K562 (cell line): ENCODE results near the gene ATXN7L1. TPM values are rescaled to one million over a fixed set of nuclear protein-coding genes. Genes with fewer than 3 reads are reported as not detected.

ENCODE experiments used
- ATF1 ChIP-seq, 2 experiments: fragments of 450-650 bp in 1 of 2; IDR thresholded peaks; 2 replicates each; pipeline ENCODE4 v1.6.1; 2016; ENCODE audit warnings: missing compliant biosample characterization in 1 of 2, missing genetic modification characterization in 1 of 2
- C11orf30 ChIP-seq: fragments of 450-650 bp; IDR thresholded peaks from 2 replicates; pipeline ENCODE4 v1.6.1; 2016; ENCODE audit warnings: low read depth, mild to moderate bottlenecking
- KAT7 ChIP-seq: sonication (generic); formaldehyde crosslinking; IDR thresholded peaks from 2 replicates; pipeline ENCODE4 v1.8.0; 2022; ENCODE audit warnings: missing genetic modification reagents, mild to moderate bottlenecking, borderline replicate concordance
- SIRT6 ChIP-seq: IDR thresholded peaks from one replicate; pipeline ENCODE4 v1.6.1; 2012; ENCODE audit warnings: low read depth, mild to moderate bottlenecking, control low read depth, inconsistent platforms, low read length, moderate library complexity
- polyA plus RNA-seq, 8 experiments: library from polyadenylated mRNA; depleted of rRNA in 4 of 8; stranded (reverse) in 5 of 8; unstranded in 3 of 8; fragments of >200 nt; fragmentation: Nextera tagmentation in 2 of 8; fragmentation: Illumina TruSeq in 1 of 8; extraction: Ambion mirVana in 2 of 8; extraction: Trizol in 1 of 8; gene quantifications; 2 replicates each; pipeline versions ENCODE4 v1.2.1 to v1.2.3, GENCODE V29; 2011 to 2014; ENCODE audit warnings: inconsistent platforms in 1 of 8, missing spikeins in 1 of 8
- total RNA-seq, 7 experiments: library from RNA; depleted of rRNA in 6 of 7; stranded (reverse); fragments of >200 nt in 6 of 7; fragmentation: Illumina TruSeq in 2 of 7; extraction: Trizol in 2 of 7; gene quantifications; 2 replicates each; pipeline versions ENCODE4 v1.2.1 to v1.2.3, GENCODE V29; 2011 to 2021; ENCODE audit warnings: low replicate concordance in 1 of 7
- TF ChIP-seq, protein P1 (sequence below): fragments of 450-650 bp; IDR thresholded peaks from 2 replicates; pipeline ENCODE4 v1.6.1; 2016; ENCODE audit warnings: mild to moderate bottlenecking, moderate library complexity

ATXN7L1 gene
- total and polyA plus RNA-seq, 9 of the 15 experiments (the other 6 are each of a cell fraction or from before 2014, with no cell fraction given): 6.6 to 13.7 (median 10.7) TPM

GRCh38 chr7:105920766-105921165 lies 44.4 kb upstream of the ATXN7L1 start (continued):
- TF ChIP-seq, protein P1, sequence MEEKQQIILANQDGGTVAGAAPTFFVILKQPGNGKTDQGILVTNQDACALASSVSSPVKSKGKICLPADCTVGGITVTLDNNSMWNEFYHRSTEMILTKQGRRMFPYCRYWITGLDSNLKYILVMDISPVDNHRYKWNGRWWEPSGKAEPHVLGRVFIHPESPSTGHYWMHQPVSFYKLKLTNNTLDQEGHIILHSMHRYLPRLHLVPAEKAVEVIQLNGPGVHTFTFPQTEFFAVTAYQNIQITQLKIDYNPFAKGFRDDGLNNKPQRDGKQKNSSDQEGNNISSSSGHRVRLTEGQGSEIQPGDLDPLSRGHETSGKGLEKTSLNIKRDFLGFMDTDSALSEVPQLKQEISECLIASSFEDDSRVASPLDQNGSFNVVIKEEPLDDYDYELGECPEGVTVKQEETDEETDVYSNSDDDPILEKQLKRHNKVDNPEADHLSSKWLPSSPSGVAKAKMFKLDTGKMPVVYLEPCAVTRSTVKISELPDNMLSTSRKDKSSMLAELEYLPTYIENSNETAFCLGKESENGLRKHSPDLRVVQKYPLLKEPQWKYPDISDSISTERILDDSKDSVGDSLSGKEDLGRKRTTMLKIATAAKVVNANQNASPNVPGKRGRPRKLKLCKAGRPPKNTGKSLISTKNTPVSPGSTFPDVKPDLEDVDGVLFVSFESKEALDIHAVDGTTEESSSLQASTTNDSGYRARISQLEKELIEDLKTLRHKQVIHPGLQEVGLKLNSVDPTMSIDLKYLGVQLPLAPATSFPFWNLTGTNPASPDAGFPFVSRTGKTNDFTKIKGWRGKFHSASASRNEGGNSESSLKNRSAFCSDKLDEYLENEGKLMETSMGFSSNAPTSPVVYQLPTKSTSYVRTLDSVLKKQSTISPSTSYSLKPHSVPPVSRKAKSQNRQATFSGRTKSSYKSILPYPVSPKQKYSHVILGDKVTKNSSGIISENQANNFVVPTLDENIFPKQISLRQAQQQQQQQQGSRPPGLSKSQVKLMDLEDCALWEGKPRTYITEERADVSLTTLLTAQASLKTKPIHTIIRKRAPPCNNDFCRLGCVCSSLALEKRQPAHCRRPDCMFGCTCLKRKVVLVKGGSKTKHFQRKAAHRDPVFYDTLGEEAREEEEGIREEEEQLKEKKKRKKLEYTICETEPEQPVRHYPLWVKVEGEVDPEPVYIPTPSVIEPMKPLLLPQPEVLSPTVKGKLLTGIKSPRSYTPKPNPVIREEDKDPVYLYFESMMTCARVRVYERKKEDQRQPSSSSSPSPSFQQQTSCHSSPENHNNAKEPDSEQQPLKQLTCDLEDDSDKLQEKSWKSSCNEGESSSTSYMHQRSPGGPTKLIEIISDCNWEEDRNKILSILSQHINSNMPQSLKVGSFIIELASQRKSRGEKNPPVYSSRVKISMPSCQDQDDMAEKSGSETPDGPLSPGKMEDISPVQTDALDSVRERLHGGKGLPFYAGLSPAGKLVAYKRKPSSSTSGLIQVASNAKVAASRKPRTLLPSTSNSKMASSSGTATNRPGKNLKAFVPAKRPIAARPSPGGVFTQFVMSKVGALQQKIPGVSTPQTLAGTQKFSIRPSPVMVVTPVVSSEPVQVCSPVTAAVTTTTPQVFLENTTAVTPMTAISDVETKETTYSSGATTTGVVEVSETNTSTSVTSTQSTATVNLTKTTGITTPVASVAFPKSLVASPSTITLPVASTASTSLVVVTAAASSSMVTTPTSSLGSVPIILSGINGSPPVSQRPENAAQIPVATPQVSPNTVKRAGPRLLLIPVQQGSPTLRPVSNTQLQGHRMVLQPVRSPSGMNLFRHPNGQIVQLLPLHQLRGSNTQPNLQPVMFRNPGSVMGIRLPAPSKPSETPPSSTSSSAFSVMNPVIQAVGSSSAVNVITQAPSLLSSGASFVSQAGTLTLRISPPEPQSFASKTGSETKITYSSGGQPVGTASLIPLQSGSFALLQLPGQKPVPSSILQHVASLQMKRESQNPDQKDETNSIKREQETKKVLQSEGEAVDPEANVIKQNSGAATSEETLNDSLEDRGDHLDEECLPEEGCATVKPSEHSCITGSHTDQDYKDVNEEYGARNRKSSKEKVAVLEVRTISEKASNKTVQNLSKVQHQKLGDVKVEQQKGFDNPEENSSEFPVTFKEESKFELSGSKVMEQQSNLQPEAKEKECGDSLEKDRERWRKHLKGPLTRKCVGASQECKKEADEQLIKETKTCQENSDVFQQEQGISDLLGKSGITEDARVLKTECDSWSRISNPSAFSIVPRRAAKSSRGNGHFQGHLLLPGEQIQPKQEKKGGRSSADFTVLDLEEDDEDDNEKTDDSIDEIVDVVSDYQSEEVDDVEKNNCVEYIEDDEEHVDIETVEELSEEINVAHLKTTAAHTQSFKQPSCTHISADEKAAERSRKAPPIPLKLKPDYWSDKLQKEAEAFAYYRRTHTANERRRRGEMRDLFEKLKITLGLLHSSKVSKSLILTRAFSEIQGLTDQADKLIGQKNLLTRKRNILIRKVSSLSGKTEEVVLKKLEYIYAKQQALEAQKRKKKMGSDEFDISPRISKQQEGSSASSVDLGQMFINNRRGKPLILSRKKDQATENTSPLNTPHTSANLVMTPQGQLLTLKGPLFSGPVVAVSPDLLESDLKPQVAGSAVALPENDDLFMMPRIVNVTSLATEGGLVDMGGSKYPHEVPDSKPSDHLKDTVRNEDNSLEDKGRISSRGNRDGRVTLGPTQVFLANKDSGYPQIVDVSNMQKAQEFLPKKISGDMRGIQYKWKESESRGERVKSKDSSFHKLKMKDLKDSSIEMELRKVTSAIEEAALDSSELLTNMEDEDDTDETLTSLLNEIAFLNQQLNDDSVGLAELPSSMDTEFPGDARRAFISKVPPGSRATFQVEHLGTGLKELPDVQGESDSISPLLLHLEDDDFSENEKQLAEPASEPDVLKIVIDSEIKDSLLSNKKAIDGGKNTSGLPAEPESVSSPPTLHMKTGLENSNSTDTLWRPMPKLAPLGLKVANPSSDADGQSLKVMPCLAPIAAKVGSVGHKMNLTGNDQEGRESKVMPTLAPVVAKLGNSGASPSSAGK: no peak
- TF ChIP-seq ATF1 (CRISPR knock-in tag; IDR thresholded peaks at IDR 0.05) (no peak), ATF1 (tag; IDR thresholded peaks at IDR 0.05) (no peak), SIRT6 (no peak), KAT7 (CRISPR knock-in tag) (no peak), C11orf30 (no peak)
